PC-3 (cell line): Measurements from ENCODE around the gene EMC8. TPM values are rescaled to one million over a fixed set of nuclear protein-coding genes. Genes with fewer than 3 reads are reported as not detected.

Experiments used
- ATAC-seq: fragments of 200-7000 bp; cut with Tn5 transposase; 2 replicates; pipeline ENCODE4 v1.9.1; 2020; ENCODE audit warnings: mild to moderate bottlenecking, moderate library complexity
- BruUV-seq: library from RNA; stranded (reverse); fragments of 400-500 nt; replicated peaks from 2 replicates; lab custom pipeline; 2021; lab: Mats Ljungman, UMichigan
- CTCF ChIA-PET: fragments of 300-600 bp; sonication (Branson Sonifier 250); formaldehyde crosslinking; loops from one replicate; lab custom pipeline; 2022; ENCODE audit warnings: antibody characterized with exemption; lab: Charles Lee
- POLR2A ChIA-PET: fragments of 300-600 bp; sonication (Branson Sonifier 250); formaldehyde crosslinking; loops from one replicate; lab custom pipeline; 2022; ENCODE audit warnings: antibody characterized with exemption; ENCODE audit not compliant: unreplicated experiment; lab: Charles Lee
- DNase-seq: peaks from one replicate; pipeline ENCODE4 v3.0.0-alpha.2; 2015
- H2AFZ ChIP-seq: fragments of 300-600 bp; sonication (generic); 2 replicates; pipeline ENCODE4 v1.6.0; 2016; ENCODE audit warnings: antibody characterized with exemption, low read length
- H3F3A ChIP-seq: fragments of 300-600 bp; sonication (generic); one replicate; pipeline ENCODE4 v1.6.0; 2017; ENCODE audit warnings: antibody characterized with exemption, low read length, control low read depth, mild to moderate bottlenecking; ENCODE audit not compliant: unreplicated experiment
- H3K27ac ChIP-seq: fragments of 300-600 bp; sonication (generic); 2 replicates; pipeline ENCODE4 v1.5.1; 2016; ENCODE audit warnings: mild to moderate bottlenecking, low read length
- H3K27me3 ChIP-seq: fragments of 300-600 bp; sonication (generic); 2 replicates; pipeline ENCODE4 v1.6.1; 2016; ENCODE audit warnings: low read length, mixed read lengths
- H3K36me3 ChIP-seq: fragments of 300-600 bp; sonication (generic); 2 replicates; pipeline ENCODE4 v1.6.1; 2016; ENCODE audit warnings: low read depth, mixed run types, low read length, mixed read lengths
- H3K4me1 ChIP-seq: fragments of 300-600 bp; sonication (generic); 2 replicates; pipeline ENCODE4 v1.5.1; 2016; ENCODE audit warnings: low read length; ENCODE audit not compliant: insufficient read depth
- H3K4me2 ChIP-seq: fragments of 300-600 bp; sonication (generic); 2 replicates; pipeline ENCODE4 v1.6.0; 2016; ENCODE audit warnings: low read length
- H3K4me3 ChIP-seq: fragments of 300-600 bp; sonication (generic); 2 replicates; pipeline ENCODE4 v1.5.1; 2016; ENCODE audit warnings: mild to moderate bottlenecking, low read length, mixed read lengths
- H3K79me2 ChIP-seq: fragments of 300-600 bp; sonication (generic); 2 replicates; pipeline ENCODE4 v1.6.1; 2017; ENCODE audit warnings: low read length, mixed read lengths
- H3K9ac ChIP-seq: fragments of 300-600 bp; sonication (generic); 2 replicates; pipeline ENCODE4 v1.6.0; 2016; ENCODE audit warnings: mild to moderate bottlenecking, low read length
- H3K9me2 ChIP-seq: fragments of 300-600 bp; sonication (generic); replicated peaks from 2 replicates; pipeline ENCODE4 v1.6.1; 2016; ENCODE audit warnings: mixed run types, low read length, mixed read lengths
- H3K9me3 ChIP-seq: fragments of 300-600 bp; sonication (generic); 2 replicates; pipeline ENCODE4 v1.6.1; 2016; ENCODE audit warnings: low read length, mixed read lengths
- H4K20me1 ChIP-seq: fragments of 300-600 bp; sonication (generic); 2 replicates; pipeline ENCODE4 v1.6.1; 2016; ENCODE audit warnings: low read length, mixed read lengths
- CTCF ChIP-seq: fragments of 300-600 bp; sonication (generic); conservative IDR thresholded peaks from 2 replicates; pipeline ENCODE4 v1.5.1; 2017; ENCODE audit warnings: antibody characterized with exemption, low read depth, mild to moderate bottlenecking, low read length
- EZH2 ChIP-seq: fragments of 300-600 bp; sonication (generic); IDR thresholded peaks from one replicate; pipeline ENCODE4 v1.6.1; 2017; ENCODE audit warnings: antibody characterized with exemption, mild to moderate bottlenecking, low read length; ENCODE audit not compliant: unreplicated experiment
- EZH2phosphoT487 ChIP-seq: fragments of 300-600 bp; sonication (generic); IDR thresholded peaks from 2 replicates; pipeline ENCODE4 v1.6.1; 2018; ENCODE audit warnings: mild to moderate bottlenecking, antibody characterized with exemption, low read length, borderline replicate concordance
- intact Hi-C: fragments of 100-400 bp; cut with micrococcal nuclease; formaldehyde crosslinking; loops from 2 replicates; pipeline ENCODE4 v1.9.0; 2023
- total RNA-seq: library from RNA; depleted of rRNA; stranded (reverse); fragments of >200 nt; gene quantifications from 2 replicates; pipeline ENCODE4 v1.2.3, GENCODE V29; 2014

Gene EMC8
- total RNA-seq, 1 experiment from 2014 or later: 46.1 TPM

GRCh38 chr16:85730186-85730465 is 69.2 kb downstream of the EMC8 start:
- no peak overlapping the region for H3K4me2 ChIP-seq
- no peaks in the 10 kb centered on the region for H4K20me1 ChIP-seq
- ATAC-seq (no peak), DNase-seq (no peak)
- H3K27me3 ChIP-seq: no peaks in the 10 kb centered on the region
- ChIA-PET CTCF (no interaction called here), POLR2A (no interaction called here)
- no peaks in the 10 kb centered on the region for H3K4me1 ChIP-seq
- H3K9me2 ChIP-seq: no peaks in the 10 kb centered on the region
- H3K27ac ChIP-seq: no peak overlapping the region
- H2AFZ ChIP-seq: no peak overlapping the region
- TF ChIP-seq CTCF (no peak), EZH2 (no peak), EZH2phosphoT487 (no peak)
- H3F3A ChIP-seq: no peaks in the 10 kb centered on the region
- H3K9ac ChIP-seq: no peak overlapping the region
- intact Hi-C loops: no loop called here
- no peaks in the 10 kb centered on the region for H3K9me3 ChIP-seq
- BruUV-seq: no TSS peak
- H3K4me3 ChIP-seq: no peak overlapping the region
- H3K79me2 ChIP-seq: no peaks in the 10 kb centered on the region; the same call in 1 of the 2 replicates
- H3K36me3 ChIP-seq: no peaks in the 10 kb centered on the region; the same call in 1 of the 2 replicates

GRCh38 chr16:85729452-85730185 is 69.7 kb downstream of the EMC8 start:
- POLR2A ChIA-PET: no interaction called here
- H3K27me3 ChIP-seq: no peaks in the 10 kb centered on the region
- ATAC-seq: no peak
- no peak overlapping the region for H3K9ac ChIP-seq
- H3K9me3 ChIP-seq: no peaks in the 10 kb centered on the region
- no peaks in the 10 kb centered on the region for H3K9me2 ChIP-seq
- CTCF ChIA-PET: no interaction called here
- no TSS peak for BruUV-seq
- H3F3A ChIP-seq: no peaks in the 10 kb centered on the region
- DNase-seq: no peak
- H3K36me3 ChIP-seq: no peaks in the 10 kb centered on the region; the same call in 1 of the 2 replicates
- H3K4me2 ChIP-seq: no peak overlapping the region
- no peaks in the 10 kb centered on the region for H3K4me1 ChIP-seq
- no peak overlapping the region for H3K4me3 ChIP-seq
- H2AFZ ChIP-seq: no peak overlapping the region
- H3K79me2 ChIP-seq: no peaks in the 10 kb centered on the region; the same call in 1 of the 2 replicates
- no peak overlapping the region for H3K27ac ChIP-seq
- TF ChIP-seq EZH2phosphoT487 (no peak), CTCF (no peak), EZH2 (no peak)
- intact Hi-C loops: no loop called here
- H4K20me1 ChIP-seq: no peaks in the 10 kb centered on the region

GRCh38 chr16:85728879-85729278 is 70.5 kb downstream of the EMC8 start:
- H3K4me3 ChIP-seq: no peak overlapping the region
- no peaks in the 10 kb centered on the region for H3K27me3 ChIP-seq
- intact Hi-C loops: no loop called here
- H3K9me3 ChIP-seq: no peaks in the 10 kb centered on the region
- H4K20me1 ChIP-seq: no peaks in the 10 kb centered on the region
- H3K79me2 ChIP-seq: no peaks in the 10 kb centered on the region; the same call in 1 of the 2 replicates
- H3K27ac ChIP-seq: no peak overlapping the region
- TF ChIP-seq CTCF (peak; percentile 48), EZH2phosphoT487 (no peak)
- no peaks in the 10 kb centered on the region; the same call in 1 of the 2 replicates for H3K36me3 ChIP-seq
- H2AFZ ChIP-seq: no peak overlapping the region
- H3K4me2 ChIP-seq: no peak overlapping the region
- DNase-seq (no peak), ATAC-seq (no peak)
- H3K9ac ChIP-seq: no peak overlapping the region
- no peaks in the 10 kb centered on the region for H3K4me1 ChIP-seq
- CTCF ChIA-PET: no interaction called here
- no peaks in the 10 kb centered on the region for H3K9me2 ChIP-seq
- BruUV-seq: no TSS peak
- H3F3A ChIP-seq: no peaks in the 10 kb centered on the region
- POLR2A ChIA-PET: no interaction called here
